Measurements from ENCODE around the gene TSHB.

DNA sequence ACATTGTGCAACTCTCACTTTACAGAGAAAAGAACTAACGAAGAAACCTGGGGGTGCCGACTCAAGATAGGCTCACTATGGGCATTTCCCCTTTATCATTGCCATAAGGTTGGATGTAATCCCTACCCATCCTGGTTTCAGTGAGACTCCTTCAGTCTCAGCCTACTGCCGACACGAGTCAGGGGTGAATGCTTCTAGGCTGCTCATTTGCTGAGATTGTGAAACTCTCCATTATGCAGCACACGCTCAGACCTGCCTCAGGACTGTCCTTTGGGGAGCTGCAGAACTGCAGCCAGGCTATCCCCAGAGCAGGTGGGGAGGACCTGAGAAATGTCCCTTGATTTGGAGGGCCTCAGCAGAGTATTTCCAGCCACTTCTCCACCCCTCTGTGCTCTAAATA lies 22.2 kb downstream of the TSHB start:
- TF ChIP-seq ELF4 (IDR thresholded peaks at IDR 0.05): no peak
- no peak for TF ChIP-seq SUZ12 (IDR thresholded peaks at IDR 0.05)
- no peak for TF ChIP-seq TARDBP (IDR thresholded peaks at IDR 0.05)
- TF ChIP-seq BHLHE40 (IDR thresholded peaks at IDR 0.05; ENCODE audit: borderline replicate concordance): no peak
- no peak for TF ChIP-seq SP1 (IDR thresholded peaks at IDR 0.05)
- TF ChIP-seq HDGF (IDR thresholded peaks at IDR 0.05; ENCODE audit: borderline replicate concordance): no peak
- TF ChIP-seq LEF1 (IDR thresholded peaks at IDR 0.05; ENCODE audit: borderline replicate concordance): no peak
- no peak for TF ChIP-seq ZNF384 (IDR thresholded peaks at IDR 0.05)
- TF ChIP-seq, protein P1, sequence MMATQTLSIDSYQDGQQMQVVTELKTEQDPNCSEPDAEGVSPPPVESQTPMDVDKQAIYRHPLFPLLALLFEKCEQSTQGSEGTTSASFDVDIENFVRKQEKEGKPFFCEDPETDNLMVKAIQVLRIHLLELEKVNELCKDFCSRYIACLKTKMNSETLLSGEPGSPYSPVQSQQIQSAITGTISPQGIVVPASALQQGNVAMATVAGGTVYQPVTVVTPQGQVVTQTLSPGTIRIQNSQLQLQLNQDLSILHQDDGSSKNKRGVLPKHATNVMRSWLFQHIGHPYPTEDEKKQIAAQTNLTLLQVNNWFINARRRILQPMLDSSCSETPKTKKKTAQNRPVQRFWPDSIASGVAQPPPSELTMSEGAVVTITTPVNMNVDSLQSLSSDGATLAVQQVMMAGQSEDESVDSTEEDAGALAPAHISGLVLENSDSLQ (IDR thresholded peaks at IDR 0.05): no peak
- no peak for TF ChIP-seq FOXA1 (IDR thresholded peaks at IDR 0.05)

Measured in HEK293T (cell line).